A673 (cell line): ENCODE results near the gene CYP19A1. TPM values are rescaled to one million over a fixed set of nuclear protein-coding genes. Genes with fewer than 3 reads are reported as not detected.

Experiments
- BruUV-seq: library from RNA; stranded (reverse); fragments of 400-500 nt; replicated peaks from 2 replicates; lab custom pipeline; 2021; lab: Mats Ljungman, UMichigan
- CTCF ChIA-PET: fragments of 300-600 bp; sonication (Branson Sonifier 250); formaldehyde crosslinking; loops from one replicate; lab custom pipeline; 2022; ENCODE audit warnings: antibody characterized with exemption; lab: Charles Lee
- POLR2A ChIA-PET: fragments of 300-600 bp; sonication (Branson Sonifier 250); formaldehyde crosslinking; loops from one replicate; lab custom pipeline; 2022; ENCODE audit warnings: antibody characterized with exemption; ENCODE audit not compliant: low non-redundant PET; lab: Charles Lee
- DNase-seq: peaks from one replicate; pipeline ENCODE4 v3.0.0-alpha.2; 2015; ENCODE audit warnings: low spot score
- H3K27ac ChIP-seq: fragments of 200-600 bp; sonication (generic); 2 replicates; pipeline ENCODE4 v1.5.1; 2016; ENCODE audit warnings: mixed run types, low read depth, mild to moderate bottlenecking, mixed read lengths, antibody characterized with exemption, low read length; ENCODE audit not compliant: poor library complexity, severe bottlenecking
- H3K27me3 ChIP-seq: fragments of 200-600 bp; sonication (generic); replicated peaks from 2 replicates; pipeline ENCODE4 v1.6.1; 2017; ENCODE audit warnings: mixed run types, low read depth, mild to moderate bottlenecking, mixed read lengths, antibody characterized with exemption, low read length; ENCODE audit not compliant: insufficient read depth, poor library complexity
- H3K36me3 ChIP-seq: fragments of 200-600 bp; sonication (generic); 2 replicates; pipeline ENCODE4 v1.6.1; 2016; ENCODE audit warnings: mixed run types, mild to moderate bottlenecking, mixed read lengths, antibody characterized with exemption, low read length; ENCODE audit not compliant: insufficient read depth, poor library complexity, severe bottlenecking
- H3K4me1 ChIP-seq: fragments of 200-600 bp; sonication (generic); 2 replicates; pipeline ENCODE4 v1.6.1; 2017; ENCODE audit warnings: mixed run types, mild to moderate bottlenecking, mixed read lengths, antibody characterized with exemption, low read length; ENCODE audit not compliant: insufficient read depth, poor library complexity, severe bottlenecking
- H3K4me3 ChIP-seq: fragments of 200-600 bp; sonication (generic); 2 replicates; pipeline ENCODE4 v1.5.1; 2016; ENCODE audit warnings: low read depth, mixed run types, mild to moderate bottlenecking, mixed read lengths, low read length; ENCODE audit not compliant: poor library complexity, severe bottlenecking
- H3K9me3 ChIP-seq: fragments of 200-600 bp; sonication (generic); 2 replicates; pipeline ENCODE4 v1.6.1; 2016; ENCODE audit warnings: mixed run types, low read depth, mild to moderate bottlenecking, mixed read lengths, antibody characterized with exemption, low read length; ENCODE audit not compliant: poor library complexity, severe bottlenecking
- EZH2 ChIP-seq: fragments of 200-600 bp; sonication (generic); IDR thresholded peaks from 2 replicates; pipeline ENCODE4 v1.6.1; 2017; ENCODE audit warnings: borderline replicate concordance, low read depth, mild to moderate bottlenecking, mixed read lengths, antibody characterized with exemption, low read length; ENCODE audit not compliant: poor library complexity, severe bottlenecking
- intact Hi-C: fragments of 100-400 bp; cut with micrococcal nuclease; formaldehyde crosslinking; loops from one replicate; pipeline ENCODE4 v1.10.0; 2022; ENCODE audit not compliant: unreplicated experiment
- total RNA-seq: library from RNA; stranded (reverse); gene quantifications from 2 replicates; pipeline ENCODE4 v1.2.3, GENCODE V29; 2021
- TF ChIP-seq, protein P1 (sequence below): fragments of 300-800, 200-600 bp; sonication (generic); conservative IDR thresholded peaks from 2 replicates; pipeline ENCODE4 v1.5.1; 2017; ENCODE audit warnings: low read depth, mild to moderate bottlenecking, antibody characterized with exemption, low read length, moderate library complexity, mixed read lengths

The CYP19A1 gene
- total RNA-seq, 1 experiment from 2014 or later = 0.80 TPM

DNA sequence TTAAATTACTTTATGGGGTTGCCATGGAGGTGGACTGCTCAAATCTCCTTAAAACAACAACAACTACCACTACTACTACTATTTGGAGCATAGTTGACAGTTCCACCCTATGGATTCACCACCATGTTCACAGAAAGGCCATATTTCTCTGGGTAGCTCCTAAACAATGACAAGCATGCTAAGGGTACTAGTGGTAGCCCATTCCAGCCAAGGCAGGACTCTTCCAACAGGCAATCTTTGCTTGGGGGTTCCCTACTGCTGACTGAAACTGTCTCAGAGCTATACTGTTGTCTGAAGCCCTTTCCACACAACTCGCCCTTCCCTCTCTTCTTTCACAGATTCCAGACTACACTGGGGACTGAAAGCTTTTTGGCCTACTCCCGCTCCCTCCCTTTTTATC is 68.9 kb downstream of the CYP19A1 start:
- H3K36me3 ChIP-seq = no peaks in the 10 kb centered on the region
- no peak for DNase-seq
- peaks cover 8% of the 10 kb centered on the region for H3K4me1 ChIP-seq
- POLR2A ChIA-PET = no interaction called here
- no peak overlapping the region for H3K27ac ChIP-seq
- CTCF ChIA-PET = interaction anchor here (0.5 kb wide), 1 partner anchor 11 kb away, joined by 8 read pairs; no protein-coding TSS in a partner anchor
- peaks cover 46% of the 10 kb centered on the region for H3K27me3 ChIP-seq
- no peaks in the 10 kb centered on the region for H3K9me3 ChIP-seq
- intact Hi-C loops = no loop called here
- no peak overlapping the region for H3K4me3 ChIP-seq
- no peak for TF ChIP-seq EZH2
- TF ChIP-seq, protein P1, sequence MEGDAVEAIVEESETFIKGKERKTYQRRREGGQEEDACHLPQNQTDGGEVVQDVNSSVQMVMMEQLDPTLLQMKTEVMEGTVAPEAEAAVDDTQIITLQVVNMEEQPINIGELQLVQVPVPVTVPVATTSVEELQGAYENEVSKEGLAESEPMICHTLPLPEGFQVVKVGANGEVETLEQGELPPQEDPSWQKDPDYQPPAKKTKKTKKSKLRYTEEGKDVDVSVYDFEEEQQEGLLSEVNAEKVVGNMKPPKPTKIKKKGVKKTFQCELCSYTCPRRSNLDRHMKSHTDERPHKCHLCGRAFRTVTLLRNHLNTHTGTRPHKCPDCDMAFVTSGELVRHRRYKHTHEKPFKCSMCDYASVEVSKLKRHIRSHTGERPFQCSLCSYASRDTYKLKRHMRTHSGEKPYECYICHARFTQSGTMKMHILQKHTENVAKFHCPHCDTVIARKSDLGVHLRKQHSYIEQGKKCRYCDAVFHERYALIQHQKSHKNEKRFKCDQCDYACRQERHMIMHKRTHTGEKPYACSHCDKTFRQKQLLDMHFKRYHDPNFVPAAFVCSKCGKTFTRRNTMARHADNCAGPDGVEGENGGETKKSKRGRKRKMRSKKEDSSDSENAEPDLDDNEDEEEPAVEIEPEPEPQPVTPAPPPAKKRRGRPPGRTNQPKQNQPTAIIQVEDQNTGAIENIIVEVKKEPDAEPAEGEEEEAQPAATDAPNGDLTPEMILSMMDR = no peak
- no TSS peak for BruUV-seq

DNA sequence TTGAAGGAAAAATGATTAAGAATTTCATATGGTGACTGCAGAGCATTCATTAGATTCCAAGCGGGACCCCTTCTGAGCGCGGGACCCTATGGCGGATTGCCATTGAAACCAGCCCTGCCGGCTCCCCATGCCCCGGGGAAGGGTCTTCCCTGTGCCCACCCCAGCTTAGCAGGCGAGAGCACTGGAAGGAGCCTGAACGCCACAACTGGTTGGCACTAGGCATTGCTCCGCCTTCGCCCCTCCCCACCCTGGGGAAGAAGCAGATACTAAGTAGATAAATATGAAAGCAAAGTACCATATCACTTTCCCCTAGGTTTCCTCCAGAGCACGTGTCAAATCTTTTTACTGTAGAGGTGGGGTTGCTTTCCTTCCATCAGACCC is 70.7 kb downstream of the CYP19A1 start:
- Histone ChIP-seq H3K27ac (no peak overlapping the region), H3K4me1 (peaks cover 8% of the 10 kb centered on the region), H3K27me3 (peaks cover 52% of the 10 kb centered on the region), H3K4me3 (peak overlapping the region; percentile 39), H3K9me3 (no peaks in the 10 kb centered on the region), H3K36me3 (no peaks in the 10 kb centered on the region)
- intact Hi-C loops = no loop called here
- CTCF ChIA-PET = interaction anchor here (1.4 kb wide), 1 partner anchor 104 kb away, joined by 3 read pairs; no protein-coding TSS in a partner anchor
- peak; percentile 29 for DNase-seq
- no TSS peak for BruUV-seq
- TF ChIP-seq, protein P1 = no peak
- TF ChIP-seq EZH2 = no peak
- POLR2A ChIA-PET = no interaction called here

DNA sequence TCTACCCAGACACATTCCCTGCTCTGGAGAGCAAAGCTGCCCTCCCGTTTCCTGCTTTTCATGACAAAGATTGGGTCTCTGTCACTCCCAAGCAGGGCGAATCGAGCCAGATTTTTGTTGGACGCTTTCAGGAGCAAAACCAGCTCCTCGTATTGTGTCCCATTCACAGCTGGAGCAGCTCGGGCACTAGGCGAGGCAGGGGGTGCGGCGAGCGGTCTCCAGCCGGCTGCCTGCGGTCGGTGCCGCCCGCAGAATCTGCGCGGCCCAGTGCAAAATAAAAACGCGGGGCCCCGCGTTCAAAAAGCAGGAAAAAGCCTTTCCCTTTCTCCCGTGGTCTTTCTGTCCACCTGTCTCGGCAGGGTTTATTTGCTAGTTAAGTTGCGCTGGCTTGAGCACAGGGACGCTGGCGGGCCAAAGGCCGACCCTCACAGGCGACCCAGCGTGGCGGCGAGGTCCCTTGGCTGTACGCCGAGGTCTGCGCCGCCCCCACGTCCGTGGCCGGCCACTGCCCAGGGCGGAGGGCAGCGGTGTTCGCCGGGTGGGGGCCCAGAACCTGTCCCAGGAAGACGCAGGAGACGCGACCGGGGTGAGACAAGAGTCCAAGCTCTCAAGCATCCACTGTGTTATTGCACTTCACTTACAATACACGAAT is 71.2 kb downstream of the CYP19A1 start:
- POLR2A ChIA-PET = no interaction called here
- peaks cover 56% of the 10 kb centered on the region for H3K27me3 ChIP-seq

More for the DNA sequence above, 71.2 kb downstream of the CYP19A1 start:
- H3K9me3 ChIP-seq = no peaks in the 10 kb centered on the region
- CTCF ChIA-PET = interaction anchor here (1.4 kb wide), 1 partner anchor 104 kb away, joined by 3 read pairs; no protein-coding TSS in a partner anchor
- no peak overlapping the region for H3K27ac ChIP-seq
- H3K4me3 ChIP-seq = peak overlapping the region; percentile 39
- no peaks in the 10 kb centered on the region for H3K36me3 ChIP-seq
- BruUV-seq = no TSS peak
- no peak for TF ChIP-seq EZH2
- TF ChIP-seq, protein P1 = no peak
- intact Hi-C loops = no loop called here
- peaks cover 8% of the 10 kb centered on the region for H3K4me1 ChIP-seq
- DNase-seq = peak; percentile 9
